HEK293 (cell line): ENCODE data around the gene BCL7A.

ENCODE experiments used
- KLF7 ChIP-seq: fragments of 450-650 bp; formaldehyde crosslinking; IDR thresholded peaks from 2 replicates; pipeline ENCODE4 v1.5.1; 2016; ENCODE audit warnings: missing biosample characterization, missing genetic modification characterization, borderline replicate concordance
- MYNN ChIP-seq: fragments of 450-650 bp; formaldehyde crosslinking; IDR thresholded peaks from 2 replicates; pipeline ENCODE4 v1.5.1; 2016; ENCODE audit warnings: missing biosample characterization, missing genetic modification characterization, borderline replicate concordance
- SETDB1 ChIP-seq: IDR thresholded peaks from one replicate; pipeline ENCODE4 v1.6.1; 2017; ENCODE audit warnings: mild to moderate bottlenecking, low read length, moderate library complexity, mixed read lengths; ENCODE audit not compliant: insufficient read length
- WT1 ChIP-seq: fragments of 450-650 bp; formaldehyde crosslinking; IDR thresholded peaks from 2 replicates; pipeline ENCODE4 v1.5.1; 2016; ENCODE audit warnings: missing biosample characterization, missing genetic modification characterization
- YY1 ChIP-seq: fragments of 450-650 bp; formaldehyde crosslinking; IDR thresholded peaks from 2 replicates; pipeline ENCODE4 v1.5.1; 2018; ENCODE audit warnings: missing biosample characterization, missing genetic modification characterization
- ZBTB48 ChIP-seq: fragments of 450-650 bp; formaldehyde crosslinking; IDR thresholded peaks from 2 replicates; pipeline ENCODE4 v1.5.1; 2016; ENCODE audit warnings: missing biosample characterization, missing genetic modification characterization
- ZBTB8A ChIP-seq: fragments of 450-650 bp; formaldehyde crosslinking; IDR thresholded peaks from 2 replicates; pipeline ENCODE4 v1.5.1; 2016; ENCODE audit warnings: missing biosample characterization, missing genetic modification characterization
- ZEB2 ChIP-seq: fragments of 450-650 bp; formaldehyde crosslinking; IDR thresholded peaks from 2 replicates; pipeline ENCODE4 v1.5.1; 2016; ENCODE audit warnings: missing biosample characterization, missing genetic modification characterization
- ZNF174 ChIP-seq: fragments of 450-650 bp; formaldehyde crosslinking; IDR thresholded peaks from 2 replicates; pipeline ENCODE4 v1.5.0; 2017; ENCODE audit warnings: missing biosample characterization, mild to moderate bottlenecking, missing genetic modification characterization
- ZNF223 ChIP-seq: fragments of 450-650 bp; formaldehyde crosslinking; IDR thresholded peaks from 2 replicates; pipeline ENCODE4 v1.5.1; 2016; ENCODE audit warnings: missing biosample characterization, missing genetic modification characterization
- ZNF266 ChIP-seq: fragments of 450-650 bp; formaldehyde crosslinking; IDR thresholded peaks from 2 replicates; pipeline ENCODE4 v1.5.1; 2016; ENCODE audit warnings: missing biosample characterization, missing genetic modification characterization, low read depth
- ZNF37A ChIP-seq: fragments of 450-650 bp; IDR thresholded peaks from 2 replicates; pipeline ENCODE4 v1.5.1; 2018; ENCODE audit warnings: missing biosample characterization, missing genetic modification characterization
- ZNF433 ChIP-seq: fragments of 450-650 bp; formaldehyde crosslinking; IDR thresholded peaks from 2 replicates; pipeline ENCODE4 v1.5.1; 2016; ENCODE audit warnings: missing biosample characterization, missing genetic modification characterization, low read depth
- ZNF544 ChIP-seq: fragments of 450-650 bp; formaldehyde crosslinking; IDR thresholded peaks from 2 replicates; pipeline ENCODE4 v1.5.0; 2017; ENCODE audit warnings: missing biosample characterization, missing genetic modification characterization
- ZNF561 ChIP-seq: fragments of 450-650 bp; IDR thresholded peaks from 2 replicates; pipeline ENCODE4 v1.5.1; 2018; ENCODE audit warnings: missing biosample characterization, missing genetic modification characterization, borderline replicate concordance
- ZNF585B ChIP-seq: fragments of 450-650 bp; formaldehyde crosslinking; IDR thresholded peaks from 2 replicates; pipeline ENCODE4 v1.5.1; 2016; ENCODE audit warnings: missing biosample characterization, missing genetic modification characterization
- ZNF600 ChIP-seq: fragments of 450-650 bp; formaldehyde crosslinking; IDR thresholded peaks from 2 replicates; pipeline ENCODE4 v1.5.1; 2016; ENCODE audit warnings: missing biosample characterization, missing genetic modification characterization
- ZNF623 ChIP-seq: fragments of 450-650 bp; formaldehyde crosslinking; IDR thresholded peaks from 2 replicates; pipeline ENCODE4 v1.5.1; 2016; ENCODE audit warnings: missing biosample characterization, missing genetic modification characterization
- ZNF792 ChIP-seq: fragments of 450-650 bp; formaldehyde crosslinking; IDR thresholded peaks from 2 replicates; pipeline ENCODE4 v1.5.1; 2016; ENCODE audit warnings: missing biosample characterization, missing genetic modification characterization
- TF ChIP-seq, protein P1 (sequence below): fragments of 450-650 bp; formaldehyde crosslinking; IDR thresholded peaks from 2 replicates; pipeline ENCODE4 v1.5.1; 2017; ENCODE audit warnings: missing biosample characterization, missing genetic modification characterization
- TF ChIP-seq, protein P2 (sequence below): IDR thresholded peaks from 2 replicates; pipeline ENCODE4 v1.6.1; 2011; ENCODE audit warnings: mild to moderate bottlenecking, low read depth, low read length, borderline replicate concordance
- TF ChIP-seq, protein P3 (sequence below): sonication (generic); formaldehyde crosslinking; IDR thresholded peaks from 2 replicates; pipeline ENCODE4 v1.8.1; 2022; ENCODE audit warnings: mild to moderate bottlenecking, moderate library complexity, missing genetic modification reagents
- TF ChIP-seq, protein P4 (sequence below): fragments of 450-650 bp; formaldehyde crosslinking; IDR thresholded peaks from 2 replicates; pipeline ENCODE4; 2016; ENCODE audit warnings: missing biosample characterization, missing genetic modification characterization
- TF ChIP-seq, protein P5 (sequence below): fragments of 450-650 bp; formaldehyde crosslinking; IDR thresholded peaks from 2 replicates; pipeline ENCODE4 v1.5.1; 2016; ENCODE audit warnings: missing biosample characterization, missing genetic modification characterization
- TF ChIP-seq, protein P6 (sequence below): fragments of 450-650 bp; formaldehyde crosslinking; IDR thresholded peaks from 2 replicates; pipeline ENCODE4 v1.5.1; 2016; ENCODE audit warnings: missing biosample characterization, missing genetic modification characterization
- TF ChIP-seq, protein P7 (sequence below): fragments of 450-650 bp; formaldehyde crosslinking; IDR thresholded peaks from 2 replicates; pipeline ENCODE4 v1.5.1; 2016; ENCODE audit warnings: missing biosample characterization, missing genetic modification characterization
- TF ChIP-seq, protein P8 (sequence below): fragments of 450-650 bp; formaldehyde crosslinking; IDR thresholded peaks from 2 replicates; pipeline ENCODE4 v1.5.1; 2016; ENCODE audit warnings: missing biosample characterization, missing genetic modification characterization

Gene BCL7A

DNA sequence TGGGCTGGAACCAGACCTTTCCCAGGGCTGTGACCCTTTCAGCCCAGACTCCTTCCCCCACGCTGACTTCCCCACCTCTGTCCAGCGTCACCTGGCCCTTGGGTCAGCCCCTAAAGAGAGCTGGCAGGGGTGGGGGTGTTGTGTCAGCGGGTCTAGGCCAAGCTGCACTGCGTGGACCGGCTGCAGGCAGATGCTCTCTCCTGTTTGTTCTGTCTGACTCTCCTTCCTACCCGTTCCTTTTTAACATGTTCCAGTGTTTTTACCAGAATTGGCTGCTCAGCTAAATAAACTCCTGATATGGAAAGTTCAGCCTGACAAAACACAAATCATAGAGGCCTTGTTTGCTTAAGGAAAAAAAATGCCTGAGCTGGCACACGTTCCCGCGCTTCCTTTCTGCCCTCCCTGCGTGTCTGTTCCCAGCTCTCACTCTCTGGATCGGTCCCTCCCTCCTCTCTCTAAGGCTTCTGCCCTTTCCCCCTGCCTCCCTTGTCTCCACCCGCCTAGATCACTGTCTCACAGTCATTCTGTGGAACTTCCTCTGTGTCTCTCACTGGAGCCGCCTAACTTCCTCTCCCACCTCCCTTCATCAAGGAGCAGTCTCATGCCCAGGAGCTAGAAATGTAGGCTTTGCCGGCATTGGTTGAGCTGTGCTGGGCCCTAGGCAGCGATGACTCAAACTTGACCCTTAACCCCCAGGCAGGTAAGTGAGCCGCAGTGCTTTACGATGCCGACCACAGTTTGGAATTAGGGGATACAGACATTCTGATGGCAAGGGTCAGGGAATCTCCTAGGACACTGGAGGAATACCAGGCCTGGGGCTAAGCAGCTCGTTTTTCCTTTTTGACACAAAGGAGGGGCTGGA, 41.4 kb downstream of the BCL7A start (continued):
- TF ChIP-seq, protein P1, sequence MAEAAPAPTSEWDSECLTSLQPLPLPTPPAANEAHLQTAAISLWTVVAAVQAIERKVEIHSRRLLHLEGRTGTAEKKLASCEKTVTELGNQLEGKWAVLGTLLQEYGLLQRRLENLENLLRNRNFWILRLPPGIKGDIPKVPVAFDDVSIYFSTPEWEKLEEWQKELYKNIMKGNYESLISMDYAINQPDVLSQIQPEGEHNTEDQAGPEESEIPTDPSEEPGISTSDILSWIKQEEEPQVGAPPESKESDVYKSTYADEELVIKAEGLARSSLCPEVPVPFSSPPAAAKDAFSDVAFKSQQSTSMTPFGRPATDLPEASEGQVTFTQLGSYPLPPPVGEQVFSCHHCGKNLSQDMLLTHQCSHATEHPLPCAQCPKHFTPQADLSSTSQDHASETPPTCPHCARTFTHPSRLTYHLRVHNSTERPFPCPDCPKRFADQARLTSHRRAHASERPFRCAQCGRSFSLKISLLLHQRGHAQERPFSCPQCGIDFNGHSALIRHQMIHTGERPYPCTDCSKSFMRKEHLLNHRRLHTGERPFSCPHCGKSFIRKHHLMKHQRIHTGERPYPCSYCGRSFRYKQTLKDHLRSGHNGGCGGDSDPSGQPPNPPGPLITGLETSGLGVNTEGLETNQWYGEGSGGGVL (tag by site-specific recombination) = peak; percentile 82
- TF ChIP-seq ZNF600 (no peak; the same call in 1 of the 2 replicates), ZNF623 (no peak), MYNN (tag by site-specific recombination) (no peak), ZNF585B (tag by site-specific recombination) (no peak), ZBTB8A (tag by site-specific recombination) (no peak), ZBTB48 (tag by site-specific recombination) (peak; percentile 29; the same call in 1 of the 2 replicates), ZNF174 (tag by site-specific recombination) (no peak), ZNF792 (no peak), ZNF561 (tag by site-specific recombination) (no peak), ZEB2 (tag by site-specific recombination) (peak; percentile 66), KLF7 (tag by site-specific recombination) (no peak), YY1 (no peak), ZNF37A (tag by site-specific recombination) (no peak), WT1 (peak; percentile 94), ZNF544 (no peak), SETDB1 (no peak), ZNF433 (tag by site-specific recombination) (no peak), ZNF266 (tag by site-specific recombination) (no peak), ZNF223 (tag by site-specific recombination) (0 out of 2 replicates have a peak, but pooled peaks have one; percentile 38)
- TF ChIP-seq, protein P2, sequence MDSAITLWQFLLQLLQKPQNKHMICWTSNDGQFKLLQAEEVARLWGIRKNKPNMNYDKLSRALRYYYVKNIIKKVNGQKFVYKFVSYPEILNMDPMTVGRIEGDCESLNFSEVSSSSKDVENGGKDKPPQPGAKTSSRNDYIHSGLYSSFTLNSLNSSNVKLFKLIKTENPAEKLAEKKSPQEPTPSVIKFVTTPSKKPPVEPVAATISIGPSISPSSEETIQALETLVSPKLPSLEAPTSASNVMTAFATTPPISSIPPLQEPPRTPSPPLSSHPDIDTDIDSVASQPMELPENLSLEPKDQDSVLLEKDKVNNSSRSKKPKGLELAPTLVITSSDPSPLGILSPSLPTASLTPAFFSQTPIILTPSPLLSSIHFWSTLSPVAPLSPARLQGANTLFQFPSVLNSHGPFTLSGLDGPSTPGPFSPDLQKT = no peak
- TF ChIP-seq, protein P3, sequence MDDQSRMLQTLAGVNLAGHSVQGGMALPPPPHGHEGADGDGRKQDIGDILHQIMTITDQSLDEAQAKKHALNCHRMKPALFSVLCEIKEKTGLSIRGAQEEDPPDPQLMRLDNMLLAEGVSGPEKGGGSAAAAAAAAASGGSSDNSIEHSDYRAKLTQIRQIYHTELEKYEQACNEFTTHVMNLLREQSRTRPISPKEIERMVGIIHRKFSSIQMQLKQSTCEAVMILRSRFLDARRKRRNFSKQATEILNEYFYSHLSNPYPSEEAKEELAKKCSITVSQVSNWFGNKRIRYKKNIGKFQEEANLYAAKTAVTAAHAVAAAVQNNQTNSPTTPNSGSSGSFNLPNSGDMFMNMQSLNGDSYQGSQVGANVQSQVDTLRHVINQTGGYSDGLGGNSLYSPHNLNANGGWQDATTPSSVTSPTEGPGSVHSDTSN (CRISPR knock-in tag) = no peak
- TF ChIP-seq, protein P4, sequence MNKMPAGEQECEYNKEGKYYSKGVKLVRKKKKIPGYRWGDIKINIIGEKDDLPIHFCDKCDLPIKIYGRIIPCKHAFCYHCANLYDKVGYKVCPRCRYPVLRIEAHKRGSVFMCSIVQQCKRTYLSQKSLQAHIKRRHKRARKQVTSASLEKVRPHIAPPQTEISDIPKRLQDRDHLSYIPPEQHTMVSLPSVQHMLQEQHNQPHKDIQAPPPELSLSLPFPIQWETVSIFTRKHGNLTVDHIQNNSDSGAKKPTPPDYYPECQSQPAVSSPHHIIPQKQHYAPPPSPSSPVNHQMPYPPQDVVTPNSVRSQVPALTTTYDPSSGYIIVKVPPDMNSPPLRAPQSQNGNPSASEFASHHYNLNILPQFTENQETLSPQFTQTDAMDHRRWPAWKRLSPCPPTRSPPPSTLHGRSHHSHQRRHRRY (tag by site-specific recombination) = no peak
- TF ChIP-seq, protein P5, sequence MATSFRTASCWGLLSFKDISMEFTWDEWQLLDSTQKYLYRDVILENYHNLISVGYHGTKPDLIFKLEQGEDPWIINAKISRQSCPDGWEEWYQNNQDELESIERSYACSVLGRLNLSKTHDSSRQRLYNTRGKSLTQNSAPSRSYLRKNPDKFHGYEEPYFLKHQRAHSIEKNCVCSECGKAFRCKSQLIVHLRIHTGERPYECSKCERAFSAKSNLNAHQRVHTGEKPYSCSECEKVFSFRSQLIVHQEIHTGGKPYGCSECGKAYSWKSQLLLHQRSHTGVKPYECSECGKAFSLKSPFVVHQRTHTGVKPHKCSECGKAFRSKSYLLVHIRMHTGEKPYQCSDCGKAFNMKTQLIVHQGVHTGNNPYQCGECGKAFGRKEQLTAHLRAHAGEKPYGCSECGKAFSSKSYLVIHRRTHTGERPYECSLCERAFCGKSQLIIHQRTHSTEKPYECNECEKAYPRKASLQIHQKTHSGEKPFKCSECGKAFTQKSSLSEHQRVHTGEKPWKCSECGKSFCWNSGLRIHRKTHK (tag by site-specific recombination) = no peak
- TF ChIP-seq, protein P6, sequence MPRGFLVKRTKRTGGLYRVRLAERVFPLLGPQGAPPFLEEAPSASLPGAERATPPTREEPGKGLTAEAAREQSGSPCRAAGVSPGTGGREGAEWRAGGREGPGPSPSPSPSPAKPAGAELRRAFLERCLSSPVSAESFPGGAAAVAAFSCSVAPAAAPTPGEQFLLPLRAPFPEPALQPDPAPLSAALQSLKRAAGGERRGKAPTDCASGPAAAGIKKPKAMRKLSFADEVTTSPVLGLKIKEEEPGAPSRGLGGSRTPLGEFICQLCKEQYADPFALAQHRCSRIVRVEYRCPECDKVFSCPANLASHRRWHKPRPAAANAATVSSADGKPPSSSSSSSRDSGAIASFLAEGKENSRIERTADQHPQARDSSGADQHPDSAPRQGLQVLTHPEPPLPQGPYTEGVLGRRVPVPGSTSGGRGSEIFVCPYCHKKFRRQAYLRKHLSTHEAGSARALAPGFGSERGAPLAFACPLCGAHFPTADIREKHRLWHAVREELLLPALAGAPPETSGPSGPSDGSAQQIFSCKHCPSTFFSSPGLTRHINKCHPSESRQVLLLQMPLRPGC (tag by site-specific recombination) = no peak
- TF ChIP-seq, protein P7, sequence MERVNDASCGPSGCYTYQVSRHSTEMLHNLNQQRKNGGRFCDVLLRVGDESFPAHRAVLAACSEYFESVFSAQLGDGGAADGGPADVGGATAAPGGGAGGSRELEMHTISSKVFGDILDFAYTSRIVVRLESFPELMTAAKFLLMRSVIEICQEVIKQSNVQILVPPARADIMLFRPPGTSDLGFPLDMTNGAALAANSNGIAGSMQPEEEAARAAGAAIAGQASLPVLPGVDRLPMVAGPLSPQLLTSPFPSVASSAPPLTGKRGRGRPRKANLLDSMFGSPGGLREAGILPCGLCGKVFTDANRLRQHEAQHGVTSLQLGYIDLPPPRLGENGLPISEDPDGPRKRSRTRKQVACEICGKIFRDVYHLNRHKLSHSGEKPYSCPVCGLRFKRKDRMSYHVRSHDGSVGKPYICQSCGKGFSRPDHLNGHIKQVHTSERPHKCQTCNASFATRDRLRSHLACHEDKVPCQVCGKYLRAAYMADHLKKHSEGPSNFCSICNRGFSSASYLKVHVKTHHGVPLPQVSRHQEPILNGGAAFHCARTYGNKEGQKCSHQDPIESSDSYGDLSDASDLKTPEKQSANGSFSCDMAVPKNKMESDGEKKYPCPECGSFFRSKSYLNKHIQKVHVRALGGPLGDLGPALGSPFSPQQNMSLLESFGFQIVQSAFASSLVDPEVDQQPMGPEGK (tag by site-specific recombination) = peak; percentile 60
- TF ChIP-seq, protein P8, sequence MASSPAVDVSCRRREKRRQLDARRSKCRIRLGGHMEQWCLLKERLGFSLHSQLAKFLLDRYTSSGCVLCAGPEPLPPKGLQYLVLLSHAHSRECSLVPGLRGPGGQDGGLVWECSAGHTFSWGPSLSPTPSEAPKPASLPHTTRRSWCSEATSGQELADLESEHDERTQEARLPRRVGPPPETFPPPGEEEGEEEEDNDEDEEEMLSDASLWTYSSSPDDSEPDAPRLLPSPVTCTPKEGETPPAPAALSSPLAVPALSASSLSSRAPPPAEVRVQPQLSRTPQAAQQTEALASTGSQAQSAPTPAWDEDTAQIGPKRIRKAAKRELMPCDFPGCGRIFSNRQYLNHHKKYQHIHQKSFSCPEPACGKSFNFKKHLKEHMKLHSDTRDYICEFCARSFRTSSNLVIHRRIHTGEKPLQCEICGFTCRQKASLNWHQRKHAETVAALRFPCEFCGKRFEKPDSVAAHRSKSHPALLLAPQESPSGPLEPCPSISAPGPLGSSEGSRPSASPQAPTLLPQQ = peak; percentile 37
